ENCODE results near the gene CCR2.

DNA sequence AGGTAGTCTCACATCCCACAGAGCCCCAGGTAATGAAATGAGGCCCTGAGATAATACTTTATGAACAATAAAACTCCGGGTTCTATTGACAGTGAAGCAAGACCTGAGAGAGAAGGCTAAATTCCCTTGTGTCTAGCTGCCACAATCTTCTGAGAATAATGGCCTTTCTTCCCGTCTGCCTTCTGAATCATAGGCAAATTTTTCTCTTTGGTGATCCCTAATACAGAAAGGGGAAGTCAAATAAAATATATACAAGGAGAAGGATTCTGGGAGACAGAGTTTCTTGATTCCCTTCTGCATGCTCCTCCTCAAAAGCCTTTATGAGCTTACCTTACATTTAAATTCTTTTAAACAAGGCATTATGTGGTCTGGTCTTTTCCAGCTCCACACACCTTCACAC, 29.9 kb upstream of the CCR2 start:
- no peak for TF ChIP-seq CTCF (IDR thresholded peaks at IDR 0.05; ENCODE audit: poor library complexity, severe bottlenecking)
- no peak for TF ChIP-seq SMC3 (conservative IDR thresholded peaks at IDR 0.05; ENCODE audit: poor library complexity)
- no peak for TF ChIP-seq EZH2 (IDR thresholded peaks at IDR 0.05; ENCODE audit: borderline replicate concordance, insufficient read depth, low read length, poor library complexity, severe bottlenecking)
- TF ChIP-seq EP300 (conservative IDR thresholded peaks at IDR 0.05; ENCODE audit: poor library complexity, severe bottlenecking), result no peak
- no peak for TF ChIP-seq POLR2AphosphoS5 (IDR thresholded peaks at IDR 0.05)
- no peak for TF ChIP-seq MXI1 (conservative IDR thresholded peaks at IDR 0.05; ENCODE audit: poor library complexity, severe bottlenecking)
- TF ChIP-seq, protein P1, sequence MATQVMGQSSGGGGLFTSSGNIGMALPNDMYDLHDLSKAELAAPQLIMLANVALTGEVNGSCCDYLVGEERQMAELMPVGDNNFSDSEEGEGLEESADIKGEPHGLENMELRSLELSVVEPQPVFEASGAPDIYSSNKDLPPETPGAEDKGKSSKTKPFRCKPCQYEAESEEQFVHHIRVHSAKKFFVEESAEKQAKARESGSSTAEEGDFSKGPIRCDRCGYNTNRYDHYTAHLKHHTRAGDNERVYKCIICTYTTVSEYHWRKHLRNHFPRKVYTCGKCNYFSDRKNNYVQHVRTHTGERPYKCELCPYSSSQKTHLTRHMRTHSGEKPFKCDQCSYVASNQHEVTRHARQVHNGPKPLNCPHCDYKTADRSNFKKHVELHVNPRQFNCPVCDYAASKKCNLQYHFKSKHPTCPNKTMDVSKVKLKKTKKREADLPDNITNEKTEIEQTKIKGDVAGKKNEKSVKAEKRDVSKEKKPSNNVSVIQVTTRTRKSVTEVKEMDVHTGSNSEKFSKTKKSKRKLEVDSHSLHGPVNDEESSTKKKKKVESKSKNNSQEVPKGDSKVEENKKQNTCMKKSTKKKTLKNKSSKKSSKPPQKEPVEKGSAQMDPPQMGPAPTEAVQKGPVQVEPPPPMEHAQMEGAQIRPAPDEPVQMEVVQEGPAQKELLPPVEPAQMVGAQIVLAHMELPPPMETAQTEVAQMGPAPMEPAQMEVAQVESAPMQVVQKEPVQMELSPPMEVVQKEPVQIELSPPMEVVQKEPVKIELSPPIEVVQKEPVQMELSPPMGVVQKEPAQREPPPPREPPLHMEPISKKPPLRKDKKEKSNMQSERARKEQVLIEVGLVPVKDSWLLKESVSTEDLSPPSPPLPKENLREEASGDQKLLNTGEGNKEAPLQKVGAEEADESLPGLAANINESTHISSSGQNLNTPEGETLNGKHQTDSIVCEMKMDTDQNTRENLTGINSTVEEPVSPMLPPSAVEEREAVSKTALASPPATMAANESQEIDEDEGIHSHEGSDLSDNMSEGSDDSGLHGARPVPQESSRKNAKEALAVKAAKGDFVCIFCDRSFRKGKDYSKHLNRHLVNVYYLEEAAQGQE (IDR thresholded peaks at IDR 0.05; ENCODE audit: borderline replicate concordance), result no peak

Measured in neural cell (in vitro differentiated cells).